Neutrophil (primary cell): ENCODE data around the gene AMPD1.

Experiments used
- H3K27ac ChIP-seq: fragments of 200-600 bp; sonication (generic); 2 replicates; pipeline ENCODE4 v1.5.1; 2016; ENCODE audit warnings: mild to moderate bottlenecking, moderate library complexity
- H3K27me3 ChIP-seq: fragments of 200-600 bp; sonication (generic); 2 replicates; pipeline ENCODE4 v1.6.0; 2016; ENCODE audit warnings: mild to moderate bottlenecking
- H3K36me3 ChIP-seq: fragments of 200-600 bp; sonication (generic); 2 replicates; pipeline ENCODE4 v1.5.1; 2017
- H3K4me1 ChIP-seq, 2 experiments: fragments of 200-600 bp in 1 of 2; sonication (generic) in 1 of 2; 1 replicate in 1 of 2; 2 replicates in 1 of 2; pipeline versions ENCODE4 v1.5.1 to v1.6.1; 2013 to 2016; ENCODE audit warnings: low read depth in 1 of 2, low read length in 1 of 2, mild to moderate bottlenecking in 1 of 2, moderate library complexity in 1 of 2; ENCODE audit not compliant: control insufficient read depth in 1 of 2, insufficient read depth in 1 of 2
- H3K4me3 ChIP-seq, 2 experiments: fragments of 200-600 bp in 1 of 2; sonication (generic) in 1 of 2; 1 replicate in 1 of 2; 2 replicates in 1 of 2; pipeline ENCODE4 v1.5.1; 2013 to 2016; ENCODE audit warnings: low read depth in 1 of 2, low read length in 1 of 2, mild to moderate bottlenecking in 1 of 2, moderate library complexity in 1 of 2
- H3K9me3 ChIP-seq: fragments of 200-600 bp; sonication (generic); 2 replicates; pipeline ENCODE4 v1.5.1; 2016
- CTCF ChIP-seq: fragments of 200-600 bp; sonication (generic); IDR thresholded peaks from 2 replicates; pipeline ENCODE4 v1.5.1; 2016; ENCODE audit warnings: antibody characterized with exemption

The AMPD1 gene

DNA sequence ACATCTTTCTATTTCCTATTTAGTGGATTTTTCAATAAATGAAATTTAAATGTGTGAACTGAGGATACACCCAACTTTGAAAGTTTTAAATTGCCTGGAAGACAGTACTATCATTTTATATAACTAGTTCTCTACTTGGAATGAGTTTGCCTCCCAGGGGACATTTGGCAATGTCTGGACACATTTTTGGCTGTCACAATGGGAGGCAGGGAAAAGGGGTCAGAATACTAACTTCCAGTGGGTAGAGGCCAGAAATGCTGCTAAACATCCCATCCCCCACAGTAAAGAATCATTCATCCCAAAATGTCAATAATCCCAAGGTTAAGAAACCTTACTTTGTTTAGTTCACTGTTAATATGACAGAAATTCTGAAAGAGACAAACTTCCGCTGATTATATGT, 34.4 kb upstream of the AMPD1 start:
- TF ChIP-seq CTCF, result no peak
- Histone ChIP-seq H3K27me3 (no peaks in the 10 kb centered on the region), H3K4me3 (no peak overlapping the region), H3K9me3 (peaks cover 3% of the 10 kb centered on the region), H3K36me3 (peaks cover 100% of the 10 kb centered on the region), H3K4me1 (no peaks in the 10 kb centered on the region), H3K27ac (no peak overlapping the region)

GRCh38 chr1:114728553-114728952, 33.2 kb upstream of the AMPD1 start:
- H3K9me3 ChIP-seq, result peaks cover 3% of the 10 kb centered on the region
- H3K4me3 ChIP-seq, result no peak overlapping the region
- TF ChIP-seq CTCF, result no peak
- no peak overlapping the region for H3K27ac ChIP-seq
- no peaks in the 10 kb centered on the region for H3K4me1 ChIP-seq
- no peaks in the 10 kb centered on the region for H3K27me3 ChIP-seq
- peaks cover 100% of the 10 kb centered on the region for H3K36me3 ChIP-seq

- peaks cover 100% of the 10 kb centered on the region for H3K36me3 ChIP-seq
- no peaks in the 10 kb centered on the region for H3K27me3 ChIP-seq
- no peaks in the 10 kb centered on the region for H3K9me3 ChIP-seq
- no peak overlapping the region for H3K4me3 ChIP-seq
- no peaks in the 10 kb centered on the region for H3K4me1 ChIP-seq
- H3K27ac ChIP-seq, result no peak overlapping the region
- TF ChIP-seq CTCF, result no peak
These were observed 29.9 kb upstream of the AMPD1 start for GRCh38 chr1:114725230-114725629.

- Histone ChIP-seq H3K36me3 (peaks cover 100% of the 10 kb centered on the region), H3K9me3 (no peaks in the 10 kb centered on the region), H3K4me1 (no peaks in the 10 kb centered on the region), H3K27ac (no peak overlapping the region), H3K27me3 (no peaks in the 10 kb centered on the region), H3K4me3 (no peak overlapping the region)
- no peak for TF ChIP-seq CTCF
These were observed 28.6 kb upstream of the AMPD1 start for GRCh38 chr1:114723915-114724314.

DNA sequence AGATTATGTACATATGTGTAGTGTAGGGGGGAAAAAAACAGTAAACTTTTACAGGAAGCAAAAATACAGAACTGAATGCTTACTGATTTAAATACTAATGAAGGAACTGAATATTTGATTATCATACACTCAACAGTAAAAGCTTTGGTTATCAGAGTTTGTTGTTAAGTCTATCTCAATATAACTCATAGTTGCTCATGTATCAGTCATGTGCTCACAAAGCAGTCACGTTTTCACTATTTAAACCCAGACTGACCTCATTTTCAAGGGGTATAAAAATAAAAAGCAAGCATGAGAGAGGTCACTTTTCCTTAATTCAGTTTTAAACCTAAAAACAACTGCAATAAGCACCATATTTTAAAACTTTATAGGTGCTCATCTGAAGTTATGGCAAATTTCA, 28.1 kb upstream of the AMPD1 start:
- H3K27ac ChIP-seq, result no peak overlapping the region

More for the DNA sequence above, 28.1 kb upstream of the AMPD1 start:
- Histone ChIP-seq H3K4me3 (no peak overlapping the region), H3K36me3 (peaks cover 100% of the 10 kb centered on the region), H3K9me3 (no peaks in the 10 kb centered on the region), H3K27me3 (no peaks in the 10 kb centered on the region), H3K4me1 (no peaks in the 10 kb centered on the region)
- no peak for TF ChIP-seq CTCF
